NCI-H460 (cell line): Measurements from ENCODE around the gene NTN5. TPM values are rescaled to one million over a fixed set of nuclear protein-coding genes. Genes with fewer than 3 reads are reported as not detected.

ENCODE experiments used
- DNase-seq: peaks from one replicate; pipeline ENCODE4 v3.0.0-alpha.2; 2016; ENCODE audit warnings: low read depth; ENCODE audit errors: extremely low read depth
- total RNA-seq: library from RNA; depleted of rRNA; stranded (reverse); fragments of >200 nt; shearing (Covaris generic); gene quantifications from 2 replicates; pipeline ENCODE4 v1.2.3, GENCODE V29; 2014; rRNA removed

Gene NTN5
- total RNA-seq, 1 experiment from 2014 or later = not detected

DNA sequence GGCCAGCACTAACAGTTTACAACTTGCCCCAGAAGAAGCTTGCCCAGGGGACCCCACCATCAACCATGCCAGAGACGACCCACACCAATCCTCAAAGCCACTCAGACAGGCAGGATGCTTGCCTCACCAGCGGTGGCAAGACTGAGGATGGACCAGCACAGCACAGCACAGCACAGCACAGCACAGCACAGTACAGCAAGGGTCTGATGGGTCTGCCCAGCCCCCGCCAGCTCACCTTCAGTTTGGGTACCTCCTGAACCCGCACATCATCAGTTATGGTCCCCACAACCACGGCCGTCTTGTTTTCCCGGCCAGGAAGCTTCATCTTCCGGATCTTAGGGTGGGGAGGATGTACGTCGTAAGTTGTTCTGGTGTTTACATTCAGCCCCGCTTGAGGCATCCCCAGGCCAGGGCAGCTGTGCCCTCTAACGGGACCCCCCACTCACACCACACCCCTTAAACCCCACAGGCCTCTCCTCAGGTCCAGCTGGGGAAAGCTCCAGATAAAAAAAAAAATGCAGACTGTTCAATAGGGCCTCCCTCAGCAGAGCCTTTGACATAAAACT lies 56.2 kb downstream of the NTN5 start:
- no peak for DNase-seq

DNA sequence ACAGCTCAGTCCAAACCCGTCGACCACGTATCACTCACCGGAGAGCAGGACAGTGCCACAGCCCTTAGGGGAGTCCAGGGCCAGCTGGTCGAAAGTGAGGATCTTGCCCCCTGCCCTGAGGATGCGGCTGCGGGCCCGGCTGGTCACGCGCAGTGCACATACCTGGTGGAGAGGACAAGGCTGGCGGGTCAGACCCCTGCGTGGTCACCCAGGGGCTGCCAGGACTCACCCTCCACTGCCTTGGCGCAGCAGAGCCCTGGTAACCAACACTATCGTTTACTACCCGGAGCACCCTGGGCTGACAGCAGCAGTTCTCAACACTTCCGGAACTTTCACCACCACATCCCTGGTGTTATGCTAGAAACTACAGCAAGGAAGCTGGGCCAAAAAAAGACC lies 56.8 kb downstream of the NTN5 start:
- no peak for DNase-seq

DNA sequence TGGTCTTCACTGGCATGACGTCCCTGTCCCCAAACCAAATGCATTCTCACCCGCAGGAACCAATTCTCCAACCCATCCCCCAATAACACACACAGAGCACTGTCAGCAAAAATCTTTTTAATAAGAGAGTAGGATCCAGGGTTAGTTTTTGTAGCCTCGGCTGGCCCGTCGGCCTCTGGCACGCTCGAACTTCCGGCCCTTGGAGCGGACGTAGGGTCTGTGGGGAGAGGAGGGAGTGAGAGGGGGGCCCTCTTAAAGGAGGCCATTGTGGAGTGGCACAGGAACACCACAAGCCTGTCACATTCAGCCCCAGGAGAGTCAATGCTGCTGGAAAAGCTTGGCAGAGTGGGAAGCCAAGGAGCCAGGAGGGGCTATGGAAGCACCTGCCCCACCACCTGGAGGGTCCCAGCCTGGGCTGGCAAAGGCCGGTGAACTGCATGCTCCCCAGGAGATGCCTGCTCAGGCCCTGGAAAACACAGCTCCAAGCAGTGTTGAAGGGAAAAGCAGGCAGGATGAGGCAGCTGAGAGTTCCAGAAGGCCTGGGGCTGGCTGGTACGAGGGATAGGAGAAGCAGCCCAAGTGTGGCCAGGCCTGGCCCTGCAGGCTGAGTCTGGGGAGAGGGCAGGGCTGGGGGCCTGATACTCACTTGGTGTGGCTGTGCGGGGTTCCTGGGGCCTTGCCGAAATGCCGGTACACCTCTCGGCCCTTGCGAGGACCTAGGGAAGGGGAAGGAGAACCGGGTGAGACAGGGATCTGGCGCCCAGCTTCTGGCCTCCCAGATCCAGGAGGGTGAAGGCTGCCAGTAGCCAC lies 57.4 kb downstream of the NTN5 start:
- no peak for DNase-seq

DNA sequence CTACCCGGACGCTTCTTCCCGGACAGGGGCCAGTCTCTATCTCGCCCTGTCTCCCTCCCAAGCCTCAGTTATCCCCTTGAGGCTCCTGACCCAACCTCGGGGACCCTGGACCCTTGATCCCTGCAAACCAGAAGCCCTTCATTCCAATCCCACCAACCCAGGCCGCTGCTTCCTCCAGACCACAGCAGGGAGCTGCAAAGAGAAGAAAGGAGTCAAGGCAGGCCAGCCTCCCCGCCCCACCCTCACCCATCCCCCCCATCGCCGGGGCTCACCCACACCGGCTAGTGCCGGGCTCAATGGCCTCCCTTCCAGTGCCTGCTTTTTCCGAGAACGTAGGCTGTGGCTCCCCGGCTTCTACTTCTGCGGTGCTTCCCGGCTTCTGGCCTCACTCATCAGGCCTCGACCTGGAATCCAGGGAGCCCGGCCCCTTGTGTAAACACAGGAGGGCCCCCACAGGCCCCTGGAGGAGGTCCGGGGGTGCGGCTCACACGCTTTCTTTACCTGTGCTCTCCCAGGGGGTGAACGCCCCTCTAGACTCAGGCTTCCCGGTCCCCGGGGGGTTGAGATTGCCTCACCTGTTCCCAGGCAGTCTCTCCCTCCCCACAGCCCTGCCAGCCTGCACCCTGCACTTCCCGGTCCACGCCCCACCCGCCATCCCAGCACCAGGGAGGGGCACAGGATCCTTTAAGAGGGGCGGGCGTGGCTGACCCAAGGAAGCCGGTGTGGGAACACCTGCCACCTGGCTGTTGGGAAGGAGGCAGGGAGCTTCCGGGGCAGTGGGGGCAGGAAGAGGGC lies 58.2 kb downstream of the NTN5 start, which contains the start of gene FAM83E:
Gene FAM83E, minus strand, starts transcription at position 641 of the 795 bp plus-strand sequence. CDS start 1,704 bp downstream, outside the sequence.
- no peak for DNase-seq

DNA sequence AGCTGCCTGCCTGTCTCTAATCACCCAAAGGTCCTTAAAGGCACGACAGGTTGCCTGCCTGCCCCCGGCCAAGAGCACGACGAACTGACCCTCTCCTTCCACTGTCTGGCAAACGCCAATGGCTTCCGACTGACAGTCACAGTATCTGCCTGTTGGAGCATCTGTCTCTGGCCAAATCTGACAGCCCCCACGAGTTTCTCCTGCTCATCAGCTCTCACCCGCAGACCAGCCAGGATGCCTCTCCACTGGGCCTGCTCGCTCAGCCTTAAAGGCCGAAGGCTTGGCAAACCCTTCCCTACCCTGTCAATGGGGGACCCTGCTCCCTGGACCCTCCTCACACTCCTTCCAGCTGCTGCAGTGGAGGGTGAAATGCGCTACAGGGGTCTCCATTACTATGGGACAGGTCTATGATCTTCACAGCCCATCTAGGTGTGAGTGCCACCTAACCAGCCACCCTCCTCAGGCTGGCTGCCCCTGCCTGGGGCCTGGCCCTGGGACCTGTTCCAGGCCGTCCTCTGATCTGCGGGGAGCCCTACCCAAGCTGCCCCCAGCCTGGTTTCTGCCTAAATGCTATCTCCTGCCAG lies 58.9 kb downstream of the NTN5 start:
- no peak for DNase-seq

DNA sequence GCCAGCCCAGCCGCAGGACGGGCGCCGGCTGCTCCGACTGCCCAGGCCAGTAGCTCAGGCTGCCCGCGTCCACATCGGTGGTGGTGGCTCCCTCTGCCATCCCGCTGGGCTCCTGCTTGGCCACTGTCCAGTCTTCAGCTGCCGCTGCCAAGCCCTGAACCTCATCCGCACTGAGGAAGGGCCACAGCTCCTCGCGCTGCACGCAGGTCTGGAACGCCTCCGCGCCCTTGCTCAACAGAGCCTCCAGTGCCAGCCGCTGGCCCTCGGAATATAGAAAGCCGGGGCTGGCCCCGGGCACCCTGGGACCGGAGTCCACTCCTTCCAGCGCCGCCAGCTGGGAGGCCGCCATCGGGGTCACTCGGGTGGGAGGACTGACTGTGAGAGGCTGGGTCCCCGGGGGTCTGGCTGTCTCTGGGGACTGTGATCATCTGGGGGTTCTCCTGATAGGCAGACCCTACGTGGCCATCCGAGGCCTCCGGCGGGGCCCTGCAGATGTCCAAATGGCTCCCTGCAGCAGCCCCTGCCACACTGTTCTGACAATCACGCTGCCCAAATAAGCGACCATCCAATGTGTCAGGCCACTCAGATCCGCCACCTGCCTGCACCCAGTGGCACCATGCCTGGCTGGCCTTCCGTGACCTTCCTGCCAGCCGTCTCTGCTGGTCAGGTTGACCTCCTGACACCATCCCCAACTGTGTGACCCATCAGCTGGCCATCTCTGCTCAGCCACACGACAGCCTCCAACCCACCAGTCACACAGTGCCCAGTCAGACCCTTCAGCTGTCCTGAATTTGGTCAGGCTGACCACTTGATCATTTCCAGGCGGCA lies 59.6 kb downstream of the NTN5 start:
- DNase-seq = no peak

DNA sequence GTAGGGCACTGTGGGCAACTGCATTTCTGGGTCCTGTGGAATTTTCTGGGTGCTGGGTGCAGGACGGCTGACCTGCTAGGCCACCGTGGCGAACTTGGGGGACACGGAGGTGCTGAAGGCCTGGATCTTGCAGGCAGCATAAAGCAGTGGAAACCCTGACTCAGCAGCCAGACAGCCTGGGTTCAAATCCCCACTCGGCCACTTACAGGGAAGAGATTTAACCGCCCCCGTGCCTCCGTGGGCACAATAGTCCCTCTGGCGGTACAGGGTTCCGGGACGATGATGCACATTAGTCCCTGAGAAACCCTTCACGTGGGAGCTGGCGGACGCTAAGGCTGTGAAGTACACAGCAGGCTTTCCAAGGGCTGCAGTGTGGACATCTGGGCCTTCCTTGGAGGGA lies 60.9 kb downstream of the NTN5 start:
- DNase-seq = no peak

Other genes with a start within 250 kb of the NTN5 start
- gene GRWD1, start 227.0 kb downstream of the NTN5 start, total RNA-seq = 19.3 and 26.3 TPM in 2 replicates
- gene KCNJ14, start 217.4 kb downstream of the NTN5 start, total RNA-seq = 1.8 and 2.0 TPM in 2 replicates
- 22.2 and 26.3 TPM in 2 replicates for gene CYTH2, start 203.6 kb downstream of the NTN5 start, total RNA-seq
- 0.05 TPM in 1 of 2 replicates, not detected in the other for gene LMTK3, start 161.2 kb downstream of the NTN5 start, total RNA-seq
- 0.12 TPM in 1 of 2 replicates, not detected in the other for gene SULT2B1, start 120.8 kb downstream of the NTN5 start, total RNA-seq
- not detected in 2 replicates for gene SPACA4, start 66.3 kb downstream of the NTN5 start, total RNA-seq
- 0.57 TPM in 1 of 2 replicates, not detected in the other for gene FAM83E, start 57.9 kb downstream of the NTN5 start, total RNA-seq
- 1,411 and 1,488 TPM in 2 replicates for gene RPL18, start 53.8 kb downstream of the NTN5 start, total RNA-seq
- gene SPHK2, start 53.5 kb downstream of the NTN5 start, total RNA-seq = 6.7 and 6.9 TPM in 2 replicates
- 3.0 and 3.5 TPM in 2 replicates for gene DBP, start 35.6 kb downstream of the NTN5 start, total RNA-seq
- 3.3 and 4.3 TPM in 2 replicates for gene CA11, start 26.8 kb downstream of the NTN5 start, total RNA-seq
- gene FUT2, start 23.0 kb upstream of the NTN5 start, total RNA-seq = not detected in 2 replicates
- gene MAMSTR, start 46.7 kb upstream of the NTN5 start, total RNA-seq = 0.32 and 0.43 TPM in 2 replicates
- 0.43 and 0.50 TPM in 2 replicates for gene RASIP1, start 67.6 kb upstream of the NTN5 start, total RNA-seq
- gene IZUMO1, start 73.9 kb upstream of the NTN5 start, total RNA-seq = 0.15 and 0.52 TPM in 2 replicates
- 1.6 and 2.3 TPM in 2 replicates for gene FUT1, start 79.6 kb upstream of the NTN5 start, total RNA-seq
- gene FGF21, start 82.5 kb upstream of the NTN5 start, total RNA-seq = not detected in 2 replicates
- 27.6 and 31.2 TPM in 2 replicates for gene BCAT2, start 138.0 kb upstream of the NTN5 start, total RNA-seq
- 1.6 and 2.0 TPM in 2 replicates for gene HSD17B14, start 163.5 kb upstream of the NTN5 start, total RNA-seq
- gene PLEKHA4, start 195.6 kb upstream of the NTN5 start, total RNA-seq = 0.58 and 1.2 TPM in 2 replicates
- 83.3 and 85.6 TPM in 2 replicates for gene PPP1R15A, start 199.4 kb upstream of the NTN5 start, total RNA-seq
- gene TULP2, start 225.7 kb upstream of the NTN5 start, total RNA-seq = not detected in 2 replicates
- gene NUCB1, start 227.3 kb upstream of the NTN5 start, total RNA-seq = 87.9 and 97.4 TPM in 2 replicates